Stomach (tissue), 9 donors: ENCODE results near the gene LACTBL1. TPM values are rescaled to one million over a fixed set of nuclear protein-coding genes. Genes with fewer than 3 reads are reported as not detected.

ENCODE experiments used
- DNase-seq, 2 donors: peaks; one replicate each; pipeline versions ENCODE4 v3.0.0 to v3.0.0-alpha.2; 2013 to 2019
- H3K27ac ChIP-seq, 5 donors: fragments of 200-600 bp in 4 of 5; sonication (generic) in 4 of 5; one replicate each; pipeline ENCODE4 v1.5.1; 2013 to 2019; ENCODE audit warnings: mild to moderate bottlenecking in 1 of 5, moderate library complexity in 1 of 5
- H3K27me3 ChIP-seq, 3 donors: fragments of 200-600 bp; sonication (generic); one replicate each; pipeline ENCODE4 v1.5.1; 2017 to 2019; ENCODE audit warnings: mixed run types in 1 of 3
- H3K36me3 ChIP-seq, 4 donors: fragments of 200-600 bp; sonication (generic); 1 replicate in 3 of 4; 2 replicates in 1 of 4; pipeline ENCODE4 v1.5.1; 2016 to 2019
- H3K4me1 ChIP-seq, 4 donors: fragments of 200-600 bp; sonication (generic); one replicate each; pipeline ENCODE4 v1.5.1; 2016 to 2019
- H3K4me3 ChIP-seq, 4 donors: fragments of 200-600 bp; sonication (generic) in 3 of 4; one replicate each; pipeline ENCODE4 v1.5.1; 2016 to 2019; ENCODE audit warnings: mild to moderate bottlenecking in 1 of 4
- H3K9me3 ChIP-seq, 4 donors: fragments of 200-600 bp; sonication (generic); one replicate each; pipeline ENCODE4 v1.5.1; 2016 to 2019
- CTCF ChIP-seq, 7 experiments: fragments of 450-650 bp in 4 of 7; fragments of 200-600 bp in 3 of 7; sonication (generic) in 3 of 7; IDR thresholded peaks; one replicate each; pipeline ENCODE4 v1.5.1; 2016 to 2019; ENCODE audit warnings: antibody characterized with exemption in 7 of 7, control low read depth in 2 of 7, mild to moderate bottlenecking in 1 of 7
- EP300 ChIP-seq: sonication (generic); formaldehyde crosslinking; IDR thresholded peaks from one replicate; pipeline ENCODE4 v1.6.1; 2017; ENCODE audit warnings: antibody characterized with exemption
- POLR2A ChIP-seq, 4 donors: fragments of 450-650 bp; IDR thresholded peaks; one replicate each; pipeline ENCODE4 v1.6.1; 2016; ENCODE audit warnings: antibody characterized with exemption in 4 of 4, control low read depth in 2 of 4, mild to moderate bottlenecking in 1 of 4, moderate library complexity in 1 of 4
- POLR2AphosphoS5 ChIP-seq, 3 donors: sonication (generic); formaldehyde crosslinking; IDR thresholded peaks; one replicate each; pipeline ENCODE4 v1.6.1; 2016; ENCODE audit warnings: antibody characterized with exemption in 3 of 3
- WGBS, 5 donors: extraction: QIAGEN DNeasy Blood & Tissue Kit in 3 of 5; methylation state at CpG; one replicate each; pipeline versions ENCODE4 v1.1.5 to v1.1.7; 2013 to 2018; 5-methylcytosine and 5-hydroxymethylcytosine counted together
- intact Hi-C: fragments of 100-400 bp; cut with DNase I; formaldehyde crosslinking; loops from one replicate; pipeline ENCODE4 v1.15.1; 2023; ENCODE audit warnings: low total_unique reads
- polyA plus RNA-seq, 3 donors: library from polyadenylated mRNA; stranded (reverse); fragments of 200-250 nt; gene quantifications; one replicate each; pipeline ENCODE4 v1.2.3, GENCODE V29; 2013
- total RNA-seq, 5 donors: library from RNA; depleted of rRNA; stranded (reverse); fragments of >200 nt; gene quantifications; one replicate each; pipeline versions ENCODE4 v1.1.0 to v1.2.3, GENCODE V29; 2014 to 2016
- donor health status: healthy with polysubstance abuse.
- donor health status: Bipolar disorder and iron deficiency.
- donor health status: healthy.

LACTBL1 gene
- total and polyA plus RNA-seq, 8 donors, result not detected

GRCh38 chr1:22906968-22907367 is 65.7 kb downstream of the LACTBL1 start:
- TF ChIP-seq CTCF (IDR thresholded peaks at IDR 0.05) (no peak), POLR2AphosphoS5 (IDR thresholded peaks at IDR 0.05) (no peak), POLR2A (IDR thresholded peaks at IDR 0.05) (no peak), EP300 (no peak)
- H3K36me3 ChIP-seq, result no peaks in the 10 kb centered on the region
- 51 to 82% (median 72%) methylated on average over 2 of the region's 2 CpGs for WGBS, 5 donors
- H3K9me3 ChIP-seq, result no peaks in the 10 kb centered on the region
- H3K4me1 ChIP-seq, result no peaks in the 10 kb centered on the region
- peaks cover 0 to 9% (median 0%) of the 10 kb centered on the region in 3 donors for H3K27me3 ChIP-seq
- no peak overlapping the region for H3K27ac ChIP-seq
- intact Hi-C loops, result no loop called here
- no peak for DNase-seq
- H3K4me3 ChIP-seq, result no peak overlapping the region

- peaks cover 0 to 9% (median 0%) of the 10 kb centered on the region in 3 donors for H3K27me3 ChIP-seq
These were observed 69.6 kb downstream of the LACTBL1 start for GRCh38 chr1:22903113-22903512.

More at GRCh38 chr1:22903113-22903512, 69.6 kb downstream of the LACTBL1 start:
- no peaks in the 10 kb centered on the region for H3K4me1 ChIP-seq
- no peak overlapping the region for H3K27ac ChIP-seq
- intact Hi-C loops, result no loop called here
- WGBS, 5 donors, result 87 to 100% (median 93%) methylated on average over 3 of the region's 3 CpGs
- H3K4me3 ChIP-seq, result no peak overlapping the region
- no peaks in the 10 kb centered on the region for H3K36me3 ChIP-seq
- H3K9me3 ChIP-seq, result no peaks in the 10 kb centered on the region
- no peak for DNase-seq
- no peak for TF ChIP-seq EP300
- no peak for TF ChIP-seq POLR2AphosphoS5 (IDR thresholded peaks at IDR 0.05)

Other genes starting within 250 kb of the LACTBL1 start
- not detected for gene TEX46, start 43.0 kb upstream of the LACTBL1 start, total RNA-seq
- gene TEX46, start 43.0 kb upstream of the LACTBL1 start, polyA plus RNA-seq, result not detected
- gene KDM1A, start 46.6 kb upstream of the LACTBL1 start, total RNA-seq, result 10 to 100 TPM; 27.4 to 78.9 (median 39.3) TPM
- 10 to 100 TPM; 17.1 to 30.4 (median 20.9) TPM for gene KDM1A, start 46.6 kb upstream of the LACTBL1 start, polyA plus RNA-seq
- 10 to 100 TPM; 12.5 to 20.4 (median 19.3) TPM for gene LUZP1, start 196.0 kb upstream of the LACTBL1 start, total RNA-seq
- gene LUZP1, start 196.0 kb upstream of the LACTBL1 start, polyA plus RNA-seq, result 1 to 10 TPM; 2.6 to 4.9 (median 3.7) TPM
- gene HTR1D, start 244.6 kb upstream of the LACTBL1 start, total RNA-seq, result under 1 TPM in 1 of 5 donors, not detected in 4; 0.58 TPM
- under 1 TPM in 1 of 3 donors, not detected in 2; 0.19 TPM for gene HTR1D, start 244.6 kb upstream of the LACTBL1 start, polyA plus RNA-seq